ENCODE data around the gene PUM2. TPM values are rescaled to one million over a fixed set of nuclear protein-coding genes. Genes with fewer than 3 reads are reported as not detected.
"Not testable (repeated sequence)": the region's sequence is repeated elsewhere in the genome, so short reads cannot be mapped to it uniquely, and the experiment has no call there.

The PUM2 gene
- total RNA-seq, 5 donors from 2014 or later (not counting 1 experiment from before 2014, with no cell fraction given) = 128 to 154 (median 138) TPM

GRCh38 chr2:20378891-20379519 lies 28.4 kb upstream of the PUM2 start:
- CTCF ChIA-PET = interaction anchor here in 1 of 2 donors (0.6 to 0.7 kb wide), 2 partner anchors 32 to 34 kb away, joined by 3 to 4 read pairs; no protein-coding TSS in a partner anchor
- WGBS (ENCODE audit: insufficient coverage) = 69% methylated on average over 10 of the region's 13 CpGs
- POLR2A ChIA-PET = interaction anchor here in 1 of 2 donors (0.6 kb wide), 1 partner anchor 47 kb away, joined by 3 read pairs; no protein-coding TSS in a partner anchor
- Histone ChIP-seq H3K27ac (ENCODE audit: low read length) (no peak overlapping the region), H3K36me3 (ENCODE audit: control insufficient read depth in 2 of 2, extremely low read depth in 1 of 2, insufficient read depth in 1 of 2, low read length in 1 of 2) (no peaks in the 10 kb centered on the region), H3K4me1 (ENCODE audit: control insufficient read depth in 1 of 2, extremely low read depth in 1 of 2, insufficient read depth in 2 of 2, low read length in 2 of 2) (no peaks in the 10 kb centered on the region), H3K9me3 (no peaks in the 10 kb centered on the region), H3K27me3 (replicated peaks in 1 of 2; ENCODE audit: control insufficient read depth in 2 of 2, extremely low read depth in 1 of 2, insufficient read depth in 2 of 2, low read length in 1 of 2) (peaks cover 0 to 13% of the 10 kb centered on the region in 2 experiments), H3K4me3 (ENCODE audit: control insufficient read depth in 1 of 2, extremely low read depth in 1 of 2, low read length in 1 of 2) (no peak overlapping the region)
- ATAC-seq (replicated peaks in 1 of 4) (no peak), DNase-seq (no peak)
- Mint-ChIP-seq H3K4me1 (peaks cover 0 to 6% (median 0%) of the 10 kb centered on the region in 3 donors), H3K27me3 (peaks cover 0 to 3% of the 10 kb centered on the region in 2 donors), H3K4me3 (no peak overlapping the region), H3K9me3 (no peaks in the 10 kb centered on the region), H3K27ac (no peak overlapping the region), H3K36me3 (no peaks in the 10 kb centered on the region)

- no peak overlapping the region for H3K27ac Mint-ChIP-seq
- H3K27ac ChIP-seq (ENCODE audit: low read length) = no peak overlapping the region
- H3K27me3 Mint-ChIP-seq = peaks cover 0 to 3% of the 10 kb centered on the region in 2 donors
- ChIA-PET POLR2A (no interaction called here), CTCF (interaction anchor here in 1 of 2 donors (0.7 kb wide), 1 partner anchor 31 kb away, joined by 4 read pairs; no protein-coding TSS in a partner anchor)
- ATAC-seq (replicated peaks in 1 of 4) = no peak
- H3K9me3 Mint-ChIP-seq = no peaks in the 10 kb centered on the region
- 88% methylated on average over 7 of the region's 8 CpGs for WGBS (ENCODE audit: insufficient coverage)
- H3K36me3 ChIP-seq (ENCODE audit: control insufficient read depth in 2 of 2, extremely low read depth in 1 of 2, insufficient read depth in 1 of 2, low read length in 1 of 2) = no peaks in the 10 kb centered on the region
- DNase-seq = no peak
- peaks cover 0 to 13% of the 10 kb centered on the region in 2 experiments for H3K27me3 ChIP-seq (replicated peaks in 1 of 2; ENCODE audit: control insufficient read depth in 2 of 2, extremely low read depth in 1 of 2, insufficient read depth in 2 of 2, low read length in 1 of 2)
- no peak overlapping the region for H3K4me3 Mint-ChIP-seq
- peaks cover 0 to 3% (median 0%) of the 10 kb centered on the region in 3 donors for H3K4me1 Mint-ChIP-seq
- no peak overlapping the region for H3K4me3 ChIP-seq (ENCODE audit: control insufficient read depth in 1 of 2, extremely low read depth in 1 of 2, low read length in 1 of 2)
- H3K9me3 ChIP-seq = no peaks in the 10 kb centered on the region
- H3K4me1 ChIP-seq (ENCODE audit: control insufficient read depth in 1 of 2, extremely low read depth in 1 of 2, insufficient read depth in 2 of 2, low read length in 2 of 2) = no peaks in the 10 kb centered on the region
- H3K36me3 Mint-ChIP-seq = no peaks in the 10 kb centered on the region
These were observed 27.7 kb upstream of the PUM2 start for GRCh38 chr2:20378341-20378740.

- H3K9me3 Mint-ChIP-seq = no peaks in the 10 kb centered on the region
- no peak for ATAC-seq (replicated peaks in 1 of 4)
- Histone ChIP-seq H3K27ac (ENCODE audit: low read length) (no peak overlapping the region), H3K27me3 (replicated peaks in 1 of 2; ENCODE audit: control insufficient read depth in 2 of 2, extremely low read depth in 1 of 2, insufficient read depth in 2 of 2, low read length in 1 of 2) (peaks cover 0 to 13% of the 10 kb centered on the region in 2 experiments), H3K36me3 (ENCODE audit: control insufficient read depth in 2 of 2, extremely low read depth in 1 of 2, insufficient read depth in 1 of 2, low read length in 1 of 2) (no peaks in the 10 kb centered on the region), H3K9me3 (no peaks in the 10 kb centered on the region), H3K4me3 (ENCODE audit: control insufficient read depth in 1 of 2, extremely low read depth in 1 of 2, low read length in 1 of 2) (no peak overlapping the region), H3K4me1 (ENCODE audit: control insufficient read depth in 1 of 2, extremely low read depth in 1 of 2, insufficient read depth in 2 of 2, low read length in 2 of 2) (no peaks in the 10 kb centered on the region)
- no peaks in the 10 kb centered on the region for H3K36me3 Mint-ChIP-seq
- ChIA-PET POLR2A (no interaction called here), CTCF (no interaction called here)
- no peak overlapping the region for H3K4me3 Mint-ChIP-seq
- H3K27ac Mint-ChIP-seq = no peak overlapping the region
- WGBS (ENCODE audit: insufficient coverage) = 83% methylated on average over 2 of the region's 4 CpGs
- peaks cover 0 to 3% of the 10 kb centered on the region in 2 donors for H3K27me3 Mint-ChIP-seq
- no peak for DNase-seq
- no peaks in the 10 kb centered on the region for H3K4me1 Mint-ChIP-seq
These were observed 27.1 kb upstream of the PUM2 start for GRCh38 chr2:20377741-20378140.

DNA sequence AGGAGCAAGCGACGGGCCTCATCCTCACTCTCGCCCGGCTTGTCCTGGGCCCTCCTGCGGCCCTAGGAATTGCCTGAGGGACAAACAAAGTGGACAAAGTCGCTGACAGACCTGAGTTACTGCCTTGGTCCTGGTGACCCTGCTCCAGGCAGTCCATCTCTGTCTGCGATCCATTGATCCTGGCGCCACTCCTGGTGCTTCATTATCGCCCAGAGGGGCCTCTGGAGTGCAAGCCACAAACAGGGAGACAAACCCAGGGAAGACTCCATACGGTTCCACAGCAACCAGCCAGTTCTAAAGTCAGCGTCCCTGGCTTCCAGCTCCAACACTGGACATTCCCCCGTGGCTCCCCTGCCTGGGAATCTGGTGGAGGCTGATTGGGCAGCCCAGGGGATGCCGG lies 24.3 kb upstream of the PUM2 start:
- H3K27ac Mint-ChIP-seq; H3K4me1 ChIP-seq (ENCODE audit: control insufficient read depth in 1 of 2, extremely low read depth in 1 of 2, insufficient read depth in 2 of 2, low read length in 2 of 2); H3K36me3 Mint-ChIP-seq; CTCF ChIA-PET; H3K27me3 Mint-ChIP-seq; H3K9me3 Mint-ChIP-seq; H3K9me3 ChIP-seq; H3K4me3 ChIP-seq (ENCODE audit: control insufficient read depth in 1 of 2, extremely low read depth in 1 of 2, low read length in 1 of 2); H3K27ac ChIP-seq (ENCODE audit: low read length); H3K4me3 Mint-ChIP-seq; POLR2A ChIA-PET; H3K36me3 ChIP-seq (ENCODE audit: control insufficient read depth in 2 of 2, extremely low read depth in 1 of 2, insufficient read depth in 1 of 2, low read length in 1 of 2); ATAC-seq (replicated peaks in 1 of 4); DNase-seq; H3K4me1 Mint-ChIP-seq: not testable (repeated sequence)
- 87% methylated on average over 9 of the region's 13 CpGs for WGBS (ENCODE audit: insufficient coverage)
- peaks cover 0 to 13% of the 10 kb centered on the region in 2 experiments for H3K27me3 ChIP-seq (replicated peaks in 1 of 2; ENCODE audit: control insufficient read depth in 2 of 2, extremely low read depth in 1 of 2, insufficient read depth in 2 of 2, low read length in 1 of 2)

DNA sequence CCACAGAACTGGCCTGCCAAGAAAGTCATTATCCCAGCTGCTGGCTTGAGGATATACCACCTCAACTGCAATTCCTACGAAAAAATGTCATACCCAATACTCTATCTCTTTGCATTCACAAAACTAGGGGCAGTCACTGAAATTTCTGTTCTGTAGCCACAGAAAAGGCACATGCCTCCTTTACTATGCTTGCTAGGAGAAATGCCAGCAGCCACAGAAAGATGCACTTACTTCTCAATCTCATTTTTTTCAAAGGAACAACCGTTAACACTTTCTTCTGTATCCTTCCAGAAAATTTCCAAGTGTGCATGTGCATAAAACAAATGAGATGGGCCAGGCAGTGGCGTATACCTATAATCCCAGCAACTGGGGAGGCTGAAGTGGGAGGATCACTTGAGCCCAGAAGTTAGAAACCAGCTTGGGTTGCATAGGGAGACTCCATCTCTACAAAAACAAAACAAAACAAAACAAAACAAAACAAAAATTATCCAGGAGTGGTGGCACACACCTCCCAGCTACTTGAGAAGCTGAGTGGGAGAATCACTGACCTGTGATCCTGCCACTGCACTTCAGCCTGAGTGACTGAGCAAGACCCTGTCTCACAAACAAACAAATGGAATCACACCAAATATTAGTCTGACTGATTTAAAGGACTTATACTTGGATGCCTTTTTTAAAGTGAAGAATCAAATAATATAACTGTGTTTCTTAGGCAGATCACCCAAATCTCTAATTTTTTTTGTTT lies 22.4 kb upstream of the PUM2 start:
- Mint-ChIP-seq H3K4me3 (no peak overlapping the region), H3K36me3 (no peaks in the 10 kb centered on the region), H3K27ac (no peak overlapping the region), H3K27me3 (peaks cover 15 to 17% of the 10 kb centered on the region in 2 donors), H3K4me1 (no peaks in the 10 kb centered on the region), H3K9me3 (peaks cover 0 to 7% (median 0%) of the 10 kb centered on the region in 3 donors)
- peaks cover 0 to 3% of the 10 kb centered on the region in 2 experiments for H3K27me3 ChIP-seq (replicated peaks in 1 of 2; ENCODE audit: control insufficient read depth in 2 of 2, extremely low read depth in 1 of 2, insufficient read depth in 2 of 2, low read length in 1 of 2)
- H3K4me3 ChIP-seq (ENCODE audit: control insufficient read depth in 1 of 2, extremely low read depth in 1 of 2, low read length in 1 of 2) = no peak overlapping the region
- 82% methylated on average over 1 of the region's 3 CpGs for WGBS (ENCODE audit: insufficient coverage)
- no peaks in the 10 kb centered on the region for H3K36me3 ChIP-seq (ENCODE audit: control insufficient read depth in 2 of 2, extremely low read depth in 1 of 2, insufficient read depth in 1 of 2, low read length in 1 of 2)
- ATAC-seq (replicated peaks in 1 of 4) = no peak
- ChIA-PET CTCF (interaction anchor here in 1 of 2 donors (0.5 kb wide), 1 partner anchor 42 kb away, joined by 6 read pairs; no protein-coding TSS in a partner anchor), POLR2A (interaction anchor here in 1 of 2 donors (0.6 kb wide), 1 partner anchor 77 kb away, joined by 8 read pairs; no protein-coding TSS in a partner anchor)
- H3K4me1 ChIP-seq (ENCODE audit: control insufficient read depth in 1 of 2, extremely low read depth in 1 of 2, insufficient read depth in 2 of 2, low read length in 2 of 2) = no peaks in the 10 kb centered on the region
- H3K27ac ChIP-seq (ENCODE audit: low read length) = no peak overlapping the region
- no peaks in the 10 kb centered on the region for H3K9me3 ChIP-seq
- DNase-seq = no peak

DNA sequence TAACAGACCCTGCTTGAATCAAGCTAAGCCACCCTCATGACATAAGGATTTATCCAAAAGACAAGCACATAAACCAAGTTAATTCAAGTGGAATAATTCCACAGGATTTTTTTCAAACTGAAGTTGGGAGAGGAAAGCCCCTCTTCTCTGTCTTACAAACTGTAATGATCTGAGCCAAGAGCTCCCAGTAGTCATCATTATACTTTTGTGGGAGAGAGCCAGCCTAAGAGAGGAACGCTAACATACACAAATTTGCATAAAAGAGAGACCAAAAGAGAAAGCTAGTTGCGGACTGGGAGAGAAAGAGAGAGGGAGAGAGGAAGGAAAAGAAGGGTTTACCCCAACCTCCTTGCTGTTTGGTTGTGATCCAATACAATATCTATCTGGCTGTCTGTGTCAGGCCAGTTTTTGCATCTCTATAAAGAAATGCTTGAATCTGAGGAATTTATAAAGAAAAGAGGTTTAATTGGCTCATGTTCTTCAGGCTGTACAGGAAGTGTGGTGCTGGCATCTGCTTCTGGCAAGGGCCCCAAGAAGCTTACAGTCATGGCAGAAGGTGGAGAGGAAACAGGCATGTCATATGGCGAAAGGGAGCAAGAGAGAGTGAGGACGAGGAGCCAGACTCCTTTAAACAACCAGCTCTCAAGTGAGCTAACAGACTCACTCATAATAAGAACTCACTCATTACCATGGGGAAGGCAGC lies 20.8 kb upstream of the PUM2 start:
- Histone ChIP-seq H3K4me1 (ENCODE audit: control insufficient read depth in 1 of 2, extremely low read depth in 1 of 2, insufficient read depth in 2 of 2, low read length in 2 of 2) (no peaks in the 10 kb centered on the region), H3K27me3 (replicated peaks in 1 of 2; ENCODE audit: control insufficient read depth in 2 of 2, extremely low read depth in 1 of 2, insufficient read depth in 2 of 2, low read length in 1 of 2) (peaks cover 0 to 3% of the 10 kb centered on the region in 2 experiments), H3K9me3 (no peaks in the 10 kb centered on the region), H3K36me3 (ENCODE audit: control insufficient read depth in 2 of 2, extremely low read depth in 1 of 2, insufficient read depth in 1 of 2, low read length in 1 of 2) (no peaks in the 10 kb centered on the region), H3K27ac (ENCODE audit: low read length) (no peak overlapping the region), H3K4me3 (ENCODE audit: control insufficient read depth in 1 of 2, extremely low read depth in 1 of 2, low read length in 1 of 2) (no peak overlapping the region)
- H3K27ac Mint-ChIP-seq = no peak overlapping the region
- H3K27me3 Mint-ChIP-seq = peaks cover 12 to 17% of the 10 kb centered on the region in 2 donors
- H3K4me1 Mint-ChIP-seq = no peaks in the 10 kb centered on the region
- ChIA-PET POLR2A (interaction anchor here in 1 of 2 donors (0.6 kb wide), 1 partner anchor 235 kb away, joined by 3 read pairs; no protein-coding TSS in a partner anchor), CTCF (no interaction called here)
- ATAC-seq (replicated peaks in 1 of 4) (no peak), DNase-seq (no peak)
- no peaks in the 10 kb centered on the region for H3K36me3 Mint-ChIP-seq
- peaks cover 0 to 7% (median 2%) of the 10 kb centered on the region in 3 donors for H3K9me3 Mint-ChIP-seq
- no peak overlapping the region for H3K4me3 Mint-ChIP-seq
- no CpG with 5 or more reads among the region's 4 CpGs for WGBS (ENCODE audit: insufficient coverage)
